AG04449 (cell line): ENCODE results near the gene SRGAP2.
A peak's percentile ranks its signal among the peaks of the same experiment; 100 is the strongest.
"Not testable (repeated sequence)": the region's sequence is repeated elsewhere in the genome, so short reads cannot be mapped to it uniquely, and the experiment has no call there.

Experiments used
- CTCF ChIA-PET: fragments of 350-600 bp; formaldehyde crosslinking; extraction: SDS; loops from one replicate; lab custom pipeline; 2021; ENCODE audit warnings: antibody characterized with exemption; lab: Yijun Ruan, JAX
- POLR2A ChIA-PET: fragments of 400-600, 350-600 bp; formaldehyde crosslinking; extraction: SDS; loops from one replicate; lab custom pipeline; 2020; ENCODE audit warnings: antibody characterized with exemption, inconsistent platforms; lab: Yijun Ruan, JAX
- DNase-seq: peaks from one replicate; pipeline ENCODE4 v3.0.0-alpha.2; 2010; ENCODE audit warnings: low read depth, low spot score
- H3K4me3 ChIP-seq: 2 replicates; pipeline ENCODE4 v1.5.1; 2011; ENCODE audit warnings: low read depth, mild to moderate bottlenecking, control low read depth, low read length

The SRGAP2 gene

GRCh38 chr1:206229286-206229685 is 25.9 kb downstream of the SRGAP2 start:
- H3K4me3 ChIP-seq, DNase-seq, POLR2A ChIA-PET, CTCF ChIA-PET: not testable (repeated sequence)

- DNase-seq, CTCF ChIA-PET, H3K4me3 ChIP-seq, POLR2A ChIA-PET: not testable (repeated sequence)
These were observed 28.6 kb downstream of the SRGAP2 start for GRCh38 chr1:206231989-206232388.

GRCh38 chr1:206232970-206233645 is 29.8 kb downstream of the SRGAP2 start:
- POLR2A ChIA-PET, DNase-seq, CTCF ChIA-PET, H3K4me3 ChIP-seq: not testable (repeated sequence)

GRCh38 chr1:206234189-206234916 is 31.0 kb downstream of the SRGAP2 start:
- H3K4me3 ChIP-seq, CTCF ChIA-PET, DNase-seq, POLR2A ChIA-PET: not testable (repeated sequence)

- DNase-seq, H3K4me3 ChIP-seq, POLR2A ChIA-PET, CTCF ChIA-PET: not testable (repeated sequence)
These were observed 31.8 kb downstream of the SRGAP2 start for GRCh38 chr1:206235190-206235589.

DNA sequence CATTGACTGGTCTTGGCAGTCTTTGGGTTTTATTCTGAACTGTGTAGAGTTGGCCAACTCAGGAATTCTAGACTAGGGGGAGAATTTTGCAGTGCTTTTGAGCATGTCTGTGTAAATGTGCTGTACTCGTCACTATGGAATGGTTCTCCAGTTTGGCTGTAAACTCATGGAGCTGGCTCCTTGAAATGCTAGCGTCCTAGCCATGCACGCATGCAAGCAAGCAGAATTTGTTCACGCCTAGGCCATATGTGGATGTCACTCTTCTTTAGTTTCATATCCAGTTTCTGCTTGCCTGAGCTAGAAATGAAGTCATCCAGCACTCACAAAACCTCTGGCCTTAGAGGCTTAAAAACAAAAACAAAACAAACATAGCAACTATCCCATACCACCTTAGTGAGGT is 36.9 kb downstream of the SRGAP2 start:
- CTCF ChIA-PET, POLR2A ChIA-PET, H3K4me3 ChIP-seq, DNase-seq: not testable (repeated sequence)

DNA sequence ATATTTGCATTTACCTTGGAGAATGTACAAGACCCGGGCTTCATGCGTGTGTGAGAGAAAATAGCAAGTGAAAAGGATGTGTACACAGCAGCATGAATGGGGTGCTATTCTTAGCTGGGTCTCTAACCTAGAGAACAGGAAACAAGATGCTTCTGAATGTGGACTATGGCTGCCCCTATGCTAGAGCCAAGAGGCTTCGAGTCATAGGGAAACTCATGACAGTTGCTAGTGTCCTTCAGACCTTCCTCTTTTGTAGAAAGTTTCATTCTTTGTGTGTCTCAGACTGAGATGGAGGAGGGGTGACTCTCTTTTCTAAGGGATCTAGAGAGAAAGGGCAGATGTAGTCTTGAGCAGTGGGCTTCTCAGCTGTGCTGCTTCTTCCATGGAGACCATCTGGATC is 40.0 kb downstream of the SRGAP2 start:
- H3K4me3 ChIP-seq, POLR2A ChIA-PET, CTCF ChIA-PET, DNase-seq: not testable (repeated sequence)

DNA sequence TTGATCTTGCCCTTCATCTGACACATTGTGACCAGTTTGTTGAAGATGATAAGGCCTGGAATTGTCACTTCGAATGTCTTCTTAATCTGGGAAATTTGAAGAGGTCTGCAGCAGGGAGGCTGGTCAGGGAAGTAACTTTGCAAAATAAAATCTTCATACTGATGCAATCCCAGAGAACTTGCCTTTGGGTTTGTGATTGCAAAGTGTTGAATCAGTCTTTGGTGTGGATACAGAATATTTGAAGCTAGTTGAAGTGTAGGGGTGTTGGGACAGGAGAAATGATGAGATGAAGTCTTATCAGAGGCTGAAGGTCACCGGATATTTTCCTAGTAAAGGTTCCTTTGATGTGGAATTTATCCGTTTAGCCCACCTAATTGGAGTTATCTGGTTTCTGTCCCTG is 42.1 kb downstream of the SRGAP2 start:
- H3K4me3 ChIP-seq, CTCF ChIA-PET, POLR2A ChIA-PET, DNase-seq: not testable (repeated sequence)

DNA sequence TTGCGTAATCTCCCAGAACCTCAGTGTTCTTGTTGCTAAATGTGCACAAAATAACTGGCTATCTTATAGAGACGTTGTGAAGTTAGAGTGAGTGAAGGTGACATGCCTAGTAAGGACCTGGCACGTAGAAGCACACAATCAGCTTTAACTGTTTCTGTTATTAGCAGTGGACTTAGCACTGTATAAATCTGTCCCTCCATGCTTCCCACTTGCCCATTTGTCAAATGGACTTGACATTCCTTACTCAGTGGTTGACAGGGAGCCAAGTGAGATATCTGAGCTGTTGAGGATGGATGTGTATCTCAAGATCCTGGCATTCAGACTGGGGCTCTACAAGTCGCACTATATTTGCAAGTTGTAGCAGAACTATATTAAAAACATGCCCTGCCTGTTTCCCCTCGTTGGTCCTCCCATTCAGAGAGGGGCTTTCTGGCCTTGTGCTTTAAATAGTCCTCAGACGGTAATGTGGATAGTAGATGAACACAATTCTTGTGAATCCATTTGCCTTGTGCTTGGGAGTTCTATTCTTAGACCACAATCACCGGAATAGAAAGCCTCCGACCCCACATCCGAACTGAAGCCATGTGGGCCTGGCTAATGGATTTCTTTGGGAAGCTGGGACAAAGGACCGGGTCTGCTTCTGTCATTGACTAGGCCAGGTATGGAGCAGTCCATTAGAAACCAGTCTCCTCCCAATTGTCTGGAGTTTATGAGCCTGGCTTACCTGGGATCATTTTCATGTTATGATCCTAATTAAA is 43.0 kb downstream of the SRGAP2 start:
- POLR2A ChIA-PET, H3K4me3 ChIP-seq, CTCF ChIA-PET, DNase-seq: not testable (repeated sequence)

DNA sequence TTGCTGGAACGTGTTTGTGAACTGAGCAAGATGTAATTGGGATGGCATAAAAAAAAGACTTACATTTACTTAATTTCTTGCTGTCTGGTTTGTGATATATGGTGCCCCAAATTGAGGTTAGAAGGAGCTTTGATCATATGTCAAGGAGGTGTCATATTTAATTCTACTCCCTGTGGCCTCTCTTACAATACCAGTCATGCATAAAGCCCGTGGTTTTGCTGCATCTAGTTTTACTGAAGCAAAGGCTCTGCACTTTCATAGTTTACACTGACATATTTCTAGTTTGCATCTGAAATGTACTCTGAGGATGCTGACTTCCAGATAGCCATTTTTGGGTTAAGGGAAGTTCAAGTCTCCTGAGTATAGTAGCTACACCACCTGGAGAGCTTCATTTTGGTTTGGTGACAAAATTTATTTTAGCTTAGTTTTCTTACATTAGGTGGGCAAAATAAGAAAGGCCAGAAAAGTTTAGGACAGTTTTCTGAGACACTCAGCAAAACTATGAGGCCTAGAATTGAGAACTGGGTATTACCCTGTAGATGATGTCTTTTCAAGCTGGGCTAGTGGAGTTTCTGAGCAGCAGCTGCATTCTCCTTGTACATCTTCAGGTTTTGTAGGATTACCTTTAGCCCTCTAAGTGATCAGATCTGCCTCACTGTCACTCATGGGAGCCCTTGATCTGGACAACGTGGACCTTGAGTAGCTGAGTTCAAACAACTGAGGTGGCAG is 47.8 kb downstream of the SRGAP2 start:
- CTCF ChIA-PET, H3K4me3 ChIP-seq, DNase-seq, POLR2A ChIA-PET: not testable (repeated sequence)

DNA sequence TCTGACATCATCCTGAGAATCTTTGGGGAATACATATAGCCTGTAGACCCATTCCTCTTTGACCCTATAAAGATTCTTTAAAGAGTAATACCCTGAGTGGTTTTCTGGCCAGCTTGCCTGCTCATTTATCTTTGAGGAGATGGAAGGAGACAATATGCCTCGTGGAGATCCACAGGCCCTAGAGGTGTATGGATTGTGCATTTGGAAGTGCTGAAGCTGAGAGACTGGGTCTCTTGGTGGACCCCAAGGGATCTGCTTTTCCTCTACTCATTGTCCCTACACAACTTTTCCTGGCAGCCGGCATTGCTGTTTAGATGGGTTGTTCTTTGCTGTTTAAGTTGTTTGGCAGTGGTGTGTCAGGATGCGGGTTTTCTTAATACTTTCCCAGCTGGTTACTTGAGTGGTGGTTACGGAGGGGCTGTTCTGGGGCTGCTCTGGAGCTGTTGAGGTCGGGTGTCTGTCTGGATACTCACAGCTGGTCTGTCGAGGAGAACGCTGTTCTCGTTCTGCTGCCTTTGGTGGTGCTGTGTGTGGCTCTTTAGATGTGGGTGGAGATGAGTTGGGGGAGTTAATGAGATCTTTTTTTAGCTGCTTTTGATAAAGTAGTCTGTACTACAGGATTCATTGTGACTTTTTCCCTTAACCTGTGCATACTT is 49.5 kb downstream of the SRGAP2 start:
- POLR2A ChIA-PET = not testable (repeated sequence)

More for the DNA sequence above, 49.5 kb downstream of the SRGAP2 start:
- H3K4me3 ChIP-seq, CTCF ChIA-PET: not testable (repeated sequence)
- peak; percentile 0 for DNase-seq
